GM21381 (cell line): ENCODE results near the gene CRELD2.

Source experiments
- ATAC-seq: cut with Tn5 transposase; IDR thresholded peaks from one replicate; pipeline ENCODE4 v1.9.1; 2021; ENCODE audit warnings: mild to moderate bottlenecking, moderate library complexity; ENCODE audit not compliant: unreplicated experiment

Gene CRELD2

GRCh38 chr22:49917974-49918910 is at the start of gene CRELD2, which contains the start of gene ALG12:
Gene CRELD2 (plus strand): TSS chr22:49918634. CDS start chr22:49918770, 136 bp downstream.
Gene ALG12 (minus strand): TSS chr22:49918438. CDS start chr22:49913765, 4,673 bp downstream.
- ATAC-seq, result peak; percentile 80

DNA sequence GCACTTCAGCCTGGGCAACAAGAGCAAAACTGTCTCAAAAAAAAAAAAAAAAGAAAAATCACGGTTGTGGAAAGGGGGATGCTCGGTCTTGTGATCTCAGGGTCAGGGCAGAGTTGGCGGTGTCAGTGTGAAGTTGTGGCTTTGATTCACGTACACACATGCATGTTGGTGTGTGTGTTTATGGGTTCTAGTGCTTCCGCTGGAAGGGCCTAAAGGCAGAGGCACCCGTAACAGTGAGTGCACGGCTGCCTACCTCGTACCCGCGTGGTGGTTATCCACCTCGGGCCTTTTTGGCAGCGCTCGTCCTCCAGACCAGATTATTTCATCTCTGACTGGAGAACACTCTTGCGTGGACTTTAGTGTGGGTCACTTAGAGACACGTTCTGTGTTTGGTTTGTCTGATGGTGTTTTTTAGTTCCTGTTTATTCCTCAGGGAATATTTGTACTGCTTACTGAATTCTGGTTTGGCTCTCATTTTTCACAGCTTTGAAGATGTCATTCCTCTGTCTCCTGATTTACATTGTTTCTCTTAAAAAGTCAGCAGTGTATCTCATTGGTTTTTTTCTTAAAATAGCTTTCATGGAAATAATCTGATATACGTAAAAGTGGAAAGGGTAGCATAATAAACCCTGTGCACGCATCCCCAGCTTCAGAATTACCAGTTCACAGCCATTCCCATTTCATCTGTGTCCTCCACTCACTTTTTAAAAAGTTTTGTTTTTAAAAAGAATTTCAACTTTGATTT is 49.2 kb upstream of the CRELD2 start:
- no peak for ATAC-seq

DNA sequence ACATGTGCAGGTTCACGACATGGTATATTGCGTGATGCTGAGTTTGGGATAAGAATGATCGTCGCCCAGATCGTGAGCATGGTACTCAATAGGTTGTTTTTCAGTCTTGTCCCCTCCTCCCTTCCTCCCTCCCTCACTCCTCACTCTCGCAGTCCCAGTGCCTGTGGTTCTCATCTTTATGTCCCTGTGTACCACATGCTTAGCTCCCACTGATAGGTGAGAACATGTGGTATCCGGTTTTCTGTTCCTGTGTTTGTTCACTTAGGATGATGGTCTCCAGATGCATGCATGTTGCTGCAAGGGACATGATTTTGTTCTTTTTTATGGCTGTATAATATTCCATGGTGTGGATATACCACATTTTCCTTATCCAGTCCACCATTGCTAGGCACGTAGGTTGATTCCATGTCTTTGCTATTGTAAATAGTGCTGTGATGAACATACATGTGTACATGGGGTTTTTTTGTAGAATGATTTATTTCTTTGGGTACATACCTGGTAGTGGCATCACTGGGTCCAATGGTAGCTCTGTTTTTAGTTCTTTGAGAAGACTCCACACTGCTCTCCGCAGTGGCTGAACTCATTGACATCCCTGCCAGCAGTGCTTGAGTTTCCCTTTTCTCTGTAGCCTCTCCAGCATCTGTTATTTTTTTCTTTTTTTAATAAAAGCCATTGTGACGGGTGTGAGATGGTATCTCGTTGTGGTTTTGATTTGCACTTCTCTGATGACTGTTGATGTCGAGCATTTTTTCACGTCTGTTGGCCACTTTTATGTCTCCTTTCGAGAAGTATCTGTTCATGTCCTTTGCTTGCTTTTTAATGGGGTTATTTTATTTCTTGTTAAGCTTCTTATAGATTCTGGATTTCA is 48.4 kb upstream of the CRELD2 start:
- ATAC-seq, result no peak

DNA sequence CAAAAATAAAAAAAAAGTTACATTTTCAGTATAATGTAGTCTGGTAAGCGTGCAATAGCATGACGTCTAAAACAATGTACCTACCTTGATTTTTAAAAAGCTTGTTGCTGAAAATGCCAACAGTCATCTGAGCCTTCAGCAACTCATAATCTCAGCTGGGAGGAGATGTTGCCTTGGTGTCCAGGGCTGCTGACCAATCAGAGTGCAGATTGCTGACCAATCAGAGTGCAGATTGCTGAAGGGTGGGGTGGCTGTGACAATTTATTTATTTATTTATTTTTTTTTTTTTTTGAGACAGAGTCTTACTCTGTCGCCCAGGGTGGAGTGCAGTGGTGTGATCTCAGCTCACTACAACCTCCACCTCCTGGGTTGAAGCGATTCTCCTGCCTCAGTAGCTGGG is 47.0 kb upstream of the CRELD2 start:
- no peak for ATAC-seq

DNA sequence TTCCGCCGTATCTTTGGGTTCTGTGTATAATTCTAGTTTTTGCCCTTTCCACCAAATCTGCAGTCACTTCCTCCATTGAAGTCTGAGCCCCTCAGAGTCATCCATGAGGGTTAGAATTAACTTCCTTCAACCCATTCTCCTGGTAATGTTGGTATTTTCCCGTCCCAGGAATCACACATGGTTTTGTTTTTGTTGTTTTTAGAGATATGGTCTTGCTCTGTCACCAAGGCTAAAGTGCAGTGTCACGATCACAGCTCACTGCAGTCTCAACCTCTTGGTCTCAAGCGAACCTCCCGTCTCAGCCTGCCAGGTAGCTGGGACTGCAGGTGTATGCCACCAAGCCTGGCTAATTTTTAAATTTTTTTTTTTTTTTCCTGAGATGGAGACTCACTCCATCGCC is 46.1 kb upstream of the CRELD2 start:
- ATAC-seq, result no peak

DNA sequence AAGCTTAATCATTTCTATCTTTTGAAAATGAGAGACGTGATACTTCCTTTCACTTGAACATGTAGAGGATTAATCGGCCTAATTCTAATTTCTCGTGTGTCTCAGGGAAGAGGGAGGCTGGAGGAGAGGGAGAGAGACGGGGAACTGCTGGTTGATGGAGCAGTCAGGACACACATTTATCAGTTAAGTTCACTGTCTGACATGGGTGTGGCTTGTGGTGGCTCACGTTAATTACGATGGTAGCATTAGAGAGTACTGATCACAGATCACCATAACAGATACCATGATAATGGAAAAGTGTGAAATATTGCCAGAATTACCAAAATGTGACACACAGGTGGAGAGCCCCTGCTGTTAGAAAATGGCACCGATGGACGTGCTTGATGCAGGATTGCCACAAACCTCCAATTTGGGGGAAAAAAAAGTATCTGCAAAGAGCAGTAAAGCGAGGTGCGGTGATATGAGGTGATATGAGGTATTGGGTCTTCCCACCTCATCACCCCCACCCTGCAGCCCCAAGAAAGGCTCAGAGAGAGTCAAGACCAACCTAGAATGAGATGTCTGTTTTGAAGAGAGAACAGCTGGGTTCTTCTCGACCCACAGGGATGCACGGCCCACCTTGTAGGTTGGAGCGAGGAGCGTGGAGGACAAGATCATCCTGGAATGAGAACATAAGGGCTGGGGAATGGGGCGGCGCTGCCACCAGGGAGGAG is 45.0 kb upstream of the CRELD2 start:
- ATAC-seq, result no peak

GRCh38 chr22:49877642-49878041 is 40.8 kb upstream of the CRELD2 start:
- ATAC-seq, result no peak

GRCh38 chr22:49878206-49878605 is 40.2 kb upstream of the CRELD2 start:
- ATAC-seq, result no peak

DNA sequence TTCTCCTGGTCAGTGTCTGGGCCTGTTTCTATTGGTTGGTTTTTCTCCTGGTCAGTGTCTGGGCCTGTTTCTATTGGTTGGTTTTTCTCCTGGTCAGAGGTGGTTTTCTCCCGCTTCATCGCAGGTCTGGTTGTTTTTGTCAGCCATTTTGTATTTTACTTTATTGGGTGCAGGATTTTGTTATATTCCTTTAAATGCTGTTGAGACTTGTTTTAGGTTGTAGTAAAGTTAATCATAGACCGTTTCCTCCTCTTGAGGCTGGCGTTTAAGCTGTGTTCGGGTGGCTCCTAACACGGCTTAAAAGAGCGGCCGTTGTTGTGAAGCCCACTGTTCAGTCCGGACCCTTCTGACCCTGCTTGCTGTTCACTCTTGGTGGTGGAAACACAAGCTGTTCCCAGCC is 38.6 kb upstream of the CRELD2 start:
- ATAC-seq, result no peak

DNA sequence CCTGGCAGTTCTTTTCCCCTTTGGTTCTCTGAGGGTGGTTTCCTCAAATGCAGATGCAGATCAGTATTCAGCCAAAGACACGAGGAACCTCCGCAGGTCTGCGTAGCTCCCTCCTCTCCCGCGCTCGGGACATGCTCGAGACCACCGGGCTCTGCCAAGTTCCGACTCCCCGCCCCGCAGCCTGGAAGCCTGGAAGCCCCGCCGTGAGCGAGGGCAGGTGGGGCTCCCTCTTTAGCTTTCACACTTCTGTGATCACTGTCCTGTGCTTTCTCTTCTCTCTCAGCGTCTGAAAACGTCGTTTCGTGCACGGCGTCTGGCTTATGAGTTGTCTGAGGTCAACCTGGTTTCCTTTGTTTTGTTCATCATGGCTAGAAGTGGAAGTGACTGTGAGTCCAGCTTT is 38.2 kb upstream of the CRELD2 start:
- no peak for ATAC-seq

GRCh38 chr22:49881856-49882255 is 36.6 kb upstream of the CRELD2 start:
- no peak for ATAC-seq

GRCh38 chr22:49882519-49883293 is 35.7 kb upstream of the CRELD2 start:
- no peak for ATAC-seq

GRCh38 chr22:49883294-49883640 is 35.2 kb upstream of the CRELD2 start:
- no peak for ATAC-seq

- ATAC-seq, result no peak
These were observed 34.4 kb upstream of the CRELD2 start for GRCh38 chr22:49884075-49884474.

DNA sequence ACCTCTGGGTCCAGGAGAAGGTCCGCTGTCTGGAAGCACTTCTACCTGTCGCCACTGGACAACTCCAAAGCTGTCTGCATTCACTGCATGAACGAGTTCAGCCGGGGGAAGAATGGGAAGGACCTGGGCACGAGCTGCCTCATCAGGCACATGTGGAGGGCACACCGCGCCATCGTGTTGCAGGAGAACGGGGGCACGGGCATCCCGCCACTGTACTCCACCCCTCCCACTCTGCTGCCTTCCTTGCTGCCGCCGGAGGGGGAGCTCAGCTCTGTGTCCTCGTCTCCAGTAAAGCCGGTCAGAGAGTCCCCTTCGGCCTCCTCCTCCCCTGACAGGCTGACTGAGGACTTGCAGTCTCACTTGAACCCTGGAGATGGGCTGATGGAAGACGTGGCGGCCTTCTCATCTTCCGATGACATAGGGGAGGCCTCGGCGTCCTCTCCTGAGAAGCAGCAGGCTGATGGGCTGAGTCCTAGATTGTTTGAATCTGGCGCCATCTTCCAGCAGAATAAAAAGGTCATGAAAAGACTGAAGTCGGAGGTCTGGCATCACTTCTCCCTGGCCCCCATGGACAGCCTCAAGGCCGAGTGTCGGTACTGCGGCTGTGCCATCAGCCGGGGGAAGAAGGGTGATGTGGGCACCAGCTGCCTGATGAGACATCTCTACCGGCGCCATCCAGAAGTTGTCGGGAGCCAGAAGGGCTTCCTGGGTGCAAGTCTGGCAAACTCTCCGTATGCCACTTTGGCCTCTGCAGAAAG is 33.8 kb upstream of the CRELD2 start:
- no peak for ATAC-seq

DNA sequence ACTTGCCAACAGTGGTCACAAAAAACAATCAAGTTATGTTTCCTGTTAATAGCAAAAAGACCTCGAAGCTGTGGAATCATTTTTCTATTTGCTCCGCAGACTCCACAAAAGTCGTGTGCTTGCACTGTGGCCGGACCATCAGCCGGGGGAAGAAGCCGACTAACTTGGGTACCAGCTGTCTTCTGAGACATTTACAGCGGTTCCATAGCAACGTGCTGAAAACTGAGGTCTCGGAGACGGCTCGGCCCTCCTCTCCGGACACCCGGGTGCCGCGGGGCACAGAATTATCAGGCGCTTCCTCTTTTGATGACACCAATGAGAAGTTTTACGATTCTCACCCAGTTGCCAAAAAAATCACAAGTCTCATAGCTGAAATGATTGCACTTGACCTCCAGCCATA is 33.2 kb upstream of the CRELD2 start:
- ATAC-seq, result no peak

GRCh38 chr22:49885881-49886280 is 32.6 kb upstream of the CRELD2 start:
- ATAC-seq, result no peak

DNA sequence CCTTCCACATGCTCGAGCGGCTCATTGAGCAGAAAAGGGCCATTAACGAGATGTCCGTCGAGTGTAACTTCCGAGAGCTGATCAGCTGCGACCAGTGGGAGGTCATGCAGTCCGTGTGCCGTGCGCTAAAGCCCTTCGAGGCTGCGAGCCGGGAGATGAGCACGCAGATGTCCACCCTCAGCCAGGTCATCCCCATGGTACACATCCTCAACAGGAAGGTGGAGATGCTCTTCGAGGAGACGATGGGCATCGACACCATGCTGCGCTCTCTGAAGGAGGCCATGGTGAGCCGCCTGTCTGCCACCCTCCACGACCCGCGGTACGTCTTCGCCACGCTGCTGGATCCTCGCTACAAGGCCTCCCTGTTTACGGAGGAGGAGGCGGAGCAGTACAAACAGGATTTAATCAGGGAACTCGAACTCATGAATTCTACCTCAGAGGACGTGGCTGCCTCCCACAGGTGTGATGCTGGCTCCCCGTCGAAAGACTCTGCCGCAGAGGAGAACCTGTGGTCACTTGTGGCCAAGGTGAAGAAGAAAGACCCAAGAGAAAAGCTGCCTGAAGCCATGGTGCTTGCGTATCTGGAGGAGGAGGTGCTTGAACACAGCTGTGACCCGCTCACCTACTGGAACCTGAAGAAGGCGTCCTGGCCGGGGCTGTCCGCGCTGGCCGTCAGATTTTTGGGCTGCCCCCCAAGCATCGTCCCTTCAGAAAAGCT is 31.9 kb upstream of the CRELD2 start:
- no peak for ATAC-seq
